ENCODE measurements around the gene DTL.
A peak's percentile ranks its signal among the peaks of the same experiment; 100 is the strongest.
"Not testable (repeated sequence)": the region's sequence is repeated elsewhere in the genome, so short reads cannot be mapped to it uniquely, and the experiment has no call there.

The DTL gene

GRCh38 chr1:212035123-212035834, at the start of gene DTL, which contains the start of gene INTS7:
Gene DTL, plus strand, starts transcription at chr1:212035748. Its CDS starts 143 bp downstream, at chr1:212035891.
Gene INTS7, minus strand, starts transcription at chr1:212035557. Its CDS starts 120 bp downstream, at chr1:212035437.
- DNase-seq: peak; percentile 98

- no peak for DNase-seq
Observed at GRCh38 chr1:211986628-211987254, 48.8 kb upstream of the DTL start.

- no peak for DNase-seq
Observed at GRCh38 chr1:211991695-211992094, 43.9 kb upstream of the DTL start.

GRCh38 chr1:211997426-211997825, 38.1 kb upstream of the DTL start:
- not testable (repeated sequence) for DNase-seq

- DNase-seq: no peak
Observed at GRCh38 chr1:212002536-212002935, 33.0 kb upstream of the DTL start.

- no peak for DNase-seq
Observed at GRCh38 chr1:212004895-212005608, 30.5 kb upstream of the DTL start.

GRCh38 chr1:212007178-212007577, 28.4 kb upstream of the DTL start:
- DNase-seq: no peak

GRCh38 chr1:212007886-212008285, 27.7 kb upstream of the DTL start:
- no peak for DNase-seq

- no peak for DNase-seq
Observed at GRCh38 chr1:212009561-212009960, 26.0 kb upstream of the DTL start.

- no peak for DNase-seq
Observed at GRCh38 chr1:212010004-212010403, 25.5 kb upstream of the DTL start.

- no peak for DNase-seq
Observed at GRCh38 chr1:212012034-212012740, 23.4 kb upstream of the DTL start.

- no peak for DNase-seq
Observed at GRCh38 chr1:212013672-212014071, 21.9 kb upstream of the DTL start.

- no peak for DNase-seq
Observed at GRCh38 chr1:212020975-212021374, 14.6 kb upstream of the DTL start.

- no peak for DNase-seq
Observed at GRCh38 chr1:212021563-212021962, 14.0 kb upstream of the DTL start.

GRCh38 chr1:212022908-212023307, 12.6 kb upstream of the DTL start:
- not testable (repeated sequence) for DNase-seq

- no peak for DNase-seq
Observed at GRCh38 chr1:212024469-212025149, 10.9 kb upstream of the DTL start.

GRCh38 chr1:212027727-212028126, 7.8 kb upstream of the DTL start:
- DNase-seq: not testable (repeated sequence)

GRCh38 chr1:212030936-212031528, 4.5 kb upstream of the DTL start:
- no peak for DNase-seq

GRCh38 chr1:212034516-212035122, 929 bp upstream of the DTL start:
- DNase-seq: no peak

- no peak for DNase-seq
Observed at GRCh38 chr1:212035835-212036605, 472 bp downstream of the DTL start.

GRCh38 chr1:212037900-212038299, 2.4 kb downstream of the DTL start:
- DNase-seq: no peak
